ENCODE measurements around the gene VSTM2B. TPM values are rescaled to one million over a fixed set of nuclear protein-coding genes. Genes with fewer than 3 reads are reported as not detected.

Gene VSTM2B
- total and polyA plus RNA-seq, 2 of the 4 experiments (the other 2 are of a cell fraction), result not detected

- ATAC-seq (ENCODE audit: low read depth) (no peak), DNase-seq (no peak)
- no peak overlapping the region for H2BK20ac ChIP-seq (ENCODE audit: low read depth, low read length)
- no peaks in the 10 kb centered on the region for H3K36me3 ChIP-seq (ENCODE audit: control insufficient read depth, insufficient read depth, low read length)
- no TSS peak for BruUV-seq (replicated peaks)
- H2BK15ac ChIP-seq (ENCODE audit: low read depth, low read length), result no peak overlapping the region
- no peak overlapping the region for H2BK5ac ChIP-seq (ENCODE audit: low read depth, low read length, poor library complexity, severe bottlenecking)
- dilution Hi-C loops (cut with HindIII; ENCODE audit: low sequenced_read_pairs, unreplicated experiment), result no loop called here
- H3K9me3 ChIP-seq (ENCODE audit: control insufficient read depth, insufficient read depth, low read length), result peaks cover 3% of the 10 kb centered on the region; the same call in 1 of the 2 replicates
- H2AK9ac ChIP-seq (replicated peaks; ENCODE audit: low read depth, low read length, poor library complexity), result no peak overlapping the region
- no peak overlapping the region for H2AK5ac ChIP-seq (ENCODE audit: low read depth, low read length)
- ChIA-PET CTCF (no interaction called here), POLR2A (ENCODE audit: unreplicated experiment) (interaction anchor here (0.5 kb wide), 1 partner anchor 1204 kb away, joined by 7 read pairs; no protein-coding TSS in a partner anchor)
- H3K18ac ChIP-seq (ENCODE audit: low read depth, low read length), result no peak overlapping the region
- no peak overlapping the region for H3K23ac ChIP-seq (ENCODE audit: low read depth, low read length)
- no peaks in the 10 kb centered on the region for H3K79me1 ChIP-seq (ENCODE audit: low read depth in 1 of 2, low read length in 2 of 2)
- no peak overlapping the region for H3K14ac ChIP-seq (replicated peaks; ENCODE audit: low read depth, low read length)
- H4K5ac ChIP-seq (ENCODE audit: low read depth, low read length), result no peak overlapping the region
- no peak overlapping the region for H4K91ac ChIP-seq (ENCODE audit: insufficient read depth, low read depth, low read length)
- 64% methylated on average over 5 of the region's 8 CpGs; no CpG with 5 or more reads in 1 of the 2 experiments for WGBS, 2 experiments (ENCODE audit: extremely low coverage in 2 of 2, insufficient read length in 1 of 2)
- H4K20me1 ChIP-seq (ENCODE audit: insufficient read depth, low read length), result no peaks in the 10 kb centered on the region
- intact Hi-C loops (cut with micrococcal nuclease), result no loop called here
- in situ Hi-C loops (cut with MboI; ENCODE audit: low sequenced_read_pairs), result no loop called here
- no peak overlapping the region for H3K27ac ChIP-seq (ENCODE audit: insufficient read depth, low read length)
- TF ChIP-seq RAD21 (IDR thresholded peaks at IDR 0.05; ENCODE audit: low read length), result no peak
- no peak for TF ChIP-seq SMC3 (IDR thresholded peaks at IDR 0.05; ENCODE audit: low read depth, low read length)
- TF ChIP-seq RCOR1 (IDR thresholded peaks at IDR 0.05; ENCODE audit: insufficient replicate concordance, low read length), result no peak
- TF ChIP-seq NFE2L2 (IDR thresholded peaks at IDR 0.05; ENCODE audit: low read depth, low read length), result no peak
- TF ChIP-seq MAZ (IDR thresholded peaks at IDR 0.05; ENCODE audit: borderline replicate concordance, low read depth, low read length), result no peak
- no peak for TF ChIP-seq RFX5 (IDR thresholded peaks at IDR 0.05; ENCODE audit: low read depth, low read length)
- no peak for TF ChIP-seq ELK1 (IDR thresholded peaks at IDR 0.05; ENCODE audit: borderline replicate concordance, low read depth, low read length)
- no peak overlapping the region for H3K4me2 ChIP-seq (ENCODE audit: low read depth, low read length)
- H3K9me1 ChIP-seq (ENCODE audit: insufficient read depth, low read length), result no peaks in the 10 kb centered on the region
- no peak overlapping the region for H4K8ac ChIP-seq (ENCODE audit: low read depth in 2 of 2, low read length in 2 of 2)
- H3K4me1 ChIP-seq (ENCODE audit: control insufficient read depth, insufficient read depth, low read length), result no peaks in the 10 kb centered on the region
- no peak overlapping the region for H2BK120ac ChIP-seq (ENCODE audit: low read depth, low read length)
- H2AFZ ChIP-seq (replicated peaks; ENCODE audit: low read length, poor library complexity), result no peak overlapping the region
- H3K56ac ChIP-seq (ENCODE audit: extremely low read depth, insufficient read depth, low read length), result no peak overlapping the region
- no peak overlapping the region for H3K4ac ChIP-seq (ENCODE audit: low read depth, low read length)
- H3K4me3 ChIP-seq (ENCODE audit: insufficient read depth, low read depth, low read length), result no peak overlapping the region
- H3K27me3 ChIP-seq (ENCODE audit: control insufficient read depth, insufficient read depth, low read length), result no peaks in the 10 kb centered on the region
- H3K9ac ChIP-seq (ENCODE audit: low read depth, low read length), result no peak overlapping the region
Observed at GRCh38 chr19:29509456-29509855, 16.3 kb upstream of the VSTM2B start.

Data from IMR-90 (cell line).